ENCODE results near the gene TTC1. TPM values are rescaled to one million over a fixed set of nuclear protein-coding genes. Genes with fewer than 3 reads are reported as not detected.
"Not testable (repeated sequence)": the region's sequence is repeated elsewhere in the genome, so short reads cannot be mapped to it uniquely, and the experiment has no call there.

TTC1 gene
- total and polyA plus RNA-seq, 10 donors: 29.2 to 55.2 (median 39.6) TPM

GRCh38 chr5:160011471-160011870, 2.5 kb downstream of the TTC1 start:
- no peak overlapping the region for H3K4me3 ChIP-seq
- no peak for DNase-seq
- peaks cover 19 to 39% (median 29%) of the 10 kb centered on the region in 6 donors for H3K4me1 ChIP-seq
- no peaks in the 10 kb centered on the region for H3K9me3 ChIP-seq
- peaks cover 0 to 61% (median 27%) of the 10 kb centered on the region in 6 donors for H3K36me3 ChIP-seq
- no peak for TF ChIP-seq POLR2A (IDR thresholded peaks at IDR 0.05)
- no peak for TF ChIP-seq POLR2AphosphoS5 (IDR thresholded peaks at IDR 0.05)
- no peak for TF ChIP-seq CTCF (IDR thresholded peaks at IDR 0.05 in 8 of 11, conservative IDR thresholded peaks at IDR 0.05 in 3 of 11)
- H3K27me3 ChIP-seq (replicated peaks in 1 of 7): no peaks in the 10 kb centered on the region
- H3K27ac ChIP-seq: no peak overlapping the region
- intact Hi-C loops (cut with DNase I; ENCODE audit: low total_unique reads): no loop called here

GRCh38 chr5:160014197-160014596, 5.3 kb downstream of the TTC1 start:
- H3K9me3 ChIP-seq; H3K27me3 ChIP-seq (replicated peaks in 1 of 7); H3K27ac ChIP-seq; intact Hi-C loops (cut with DNase I; ENCODE audit: low total_unique reads); H3K4me3 ChIP-seq; DNase-seq: not testable (repeated sequence)
- peaks cover 0 to 88% (median 37%) of the 10 kb centered on the region in 6 donors for H3K36me3 ChIP-seq
- 94 to 97% (median 95%) methylated on average over 6 of the region's 6 CpGs for WGBS, 5 donors
- H3K4me1 ChIP-seq: peaks cover 19 to 35% (median 24%) of the 10 kb centered on the region in 6 donors

GRCh38 chr5:160018945-160019625, 10.1 kb downstream of the TTC1 start:
- DNase-seq: no peak
- no peak overlapping the region for H3K4me3 ChIP-seq
- WGBS, 5 donors: 86 to 95% (median 88%) methylated on average over 2 of the region's 2 CpGs
- no peak overlapping the region for H3K27ac ChIP-seq
- H3K36me3 ChIP-seq: peaks cover 0 to 88% (median 23%) of the 10 kb centered on the region in 6 donors
- peaks cover 6 to 40% (median 18%) of the 10 kb centered on the region in 6 donors for H3K4me1 ChIP-seq
- no peaks in the 10 kb centered on the region for H3K27me3 ChIP-seq (replicated peaks in 1 of 7)
- H3K9me3 ChIP-seq: no peaks in the 10 kb centered on the region
- intact Hi-C loops (cut with DNase I; ENCODE audit: low total_unique reads): no loop called here
- TF ChIP-seq POLR2AphosphoS5 (IDR thresholded peaks at IDR 0.05) (no peak), POLR2A (IDR thresholded peaks at IDR 0.05) (no peak), CTCF (IDR thresholded peaks at IDR 0.05 in 8 of 11, conservative IDR thresholded peaks at IDR 0.05 in 3 of 11) (no peak)

GRCh38 chr5:160020266-160020770, 11.4 kb downstream of the TTC1 start:
- no peak for DNase-seq
- Histone ChIP-seq H3K27ac (peak overlapping the region in 2 of 8 donors; percentile 18 to 58), H3K4me1 (peaks cover 6 to 40% (median 18%) of the 10 kb centered on the region in 6 donors), H3K4me3 (no peak overlapping the region), H3K36me3 (peaks cover 0 to 88% (median 31%) of the 10 kb centered on the region in 6 donors), H3K27me3 (replicated peaks in 1 of 7) (no peaks in the 10 kb centered on the region), H3K9me3 (no peaks in the 10 kb centered on the region)
- WGBS, 5 donors: 70 to 81% (median 78%) methylated on average over 7 of the region's 7 CpGs
- intact Hi-C loops (cut with DNase I; ENCODE audit: low total_unique reads): loop anchor here (5.0 kb wide), 1 partner anchor 322 kb away; no protein-coding TSS in a partner anchor
- no peak for TF ChIP-seq POLR2A (IDR thresholded peaks at IDR 0.05)
- no peak for TF ChIP-seq POLR2AphosphoS5 (IDR thresholded peaks at IDR 0.05)
- TF ChIP-seq CTCF (IDR thresholded peaks at IDR 0.05 in 8 of 11, conservative IDR thresholded peaks at IDR 0.05 in 3 of 11): no peak
